Peyer's patch (tissue), 4 donors: Measurements from ENCODE around the gene DHX8.

Experiments
- POLR2A ChIP-seq, 2 donors: fragments of 450-650 bp; IDR thresholded peaks; one replicate each; pipeline ENCODE4 v1.5.1; 2017; ENCODE audit warnings: antibody characterized with exemption in 2 of 2, mild to moderate bottlenecking in 2 of 2, moderate library complexity in 2 of 2
- TF ChIP-seq, protein P1 (sequence below), 6 experiments: fragments of 450-650 bp in 4 of 6; fragments of 200-600 bp in 2 of 6; sonication (generic) in 1 of 6; IDR thresholded peaks; one replicate each; pipeline ENCODE4 v1.5.1; 2017 to 2019; ENCODE audit warnings: antibody characterized with exemption in 6 of 6, mild to moderate bottlenecking in 3 of 6, moderate library complexity in 1 of 6

DNA sequence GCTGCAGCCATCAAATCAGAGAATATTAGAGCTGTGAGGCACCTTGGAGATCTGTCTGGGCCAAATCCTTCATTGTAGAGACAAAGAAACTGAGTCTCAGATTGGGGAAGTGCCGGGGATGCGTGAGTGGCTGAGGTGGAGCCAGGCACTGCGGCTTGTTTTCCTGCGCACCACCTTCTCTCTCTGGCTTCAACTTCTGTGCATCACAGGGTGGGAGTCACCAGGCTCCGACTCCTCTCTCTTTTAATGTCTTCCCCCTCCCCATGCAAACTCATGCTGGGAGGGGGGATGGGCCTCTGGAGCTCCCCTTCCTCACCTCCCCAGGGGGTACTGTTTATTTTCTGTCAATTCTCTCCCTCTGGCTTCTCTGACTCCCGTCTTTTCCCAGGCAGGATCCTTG, 71.1 kb downstream of the DHX8 start:
- TF ChIP-seq, protein P1, sequence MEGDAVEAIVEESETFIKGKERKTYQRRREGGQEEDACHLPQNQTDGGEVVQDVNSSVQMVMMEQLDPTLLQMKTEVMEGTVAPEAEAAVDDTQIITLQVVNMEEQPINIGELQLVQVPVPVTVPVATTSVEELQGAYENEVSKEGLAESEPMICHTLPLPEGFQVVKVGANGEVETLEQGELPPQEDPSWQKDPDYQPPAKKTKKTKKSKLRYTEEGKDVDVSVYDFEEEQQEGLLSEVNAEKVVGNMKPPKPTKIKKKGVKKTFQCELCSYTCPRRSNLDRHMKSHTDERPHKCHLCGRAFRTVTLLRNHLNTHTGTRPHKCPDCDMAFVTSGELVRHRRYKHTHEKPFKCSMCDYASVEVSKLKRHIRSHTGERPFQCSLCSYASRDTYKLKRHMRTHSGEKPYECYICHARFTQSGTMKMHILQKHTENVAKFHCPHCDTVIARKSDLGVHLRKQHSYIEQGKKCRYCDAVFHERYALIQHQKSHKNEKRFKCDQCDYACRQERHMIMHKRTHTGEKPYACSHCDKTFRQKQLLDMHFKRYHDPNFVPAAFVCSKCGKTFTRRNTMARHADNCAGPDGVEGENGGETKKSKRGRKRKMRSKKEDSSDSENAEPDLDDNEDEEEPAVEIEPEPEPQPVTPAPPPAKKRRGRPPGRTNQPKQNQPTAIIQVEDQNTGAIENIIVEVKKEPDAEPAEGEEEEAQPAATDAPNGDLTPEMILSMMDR (IDR thresholded peaks at IDR 0.05) = no peak
- TF ChIP-seq POLR2A (IDR thresholded peaks at IDR 0.05) = no peak
